RPMI7951 (cell line): ENCODE data around the gene RAG1. TPM values are rescaled to one million over a fixed set of nuclear protein-coding genes. Genes with fewer than 3 reads are reported as not detected.
A peak's percentile ranks its signal among the peaks of the same experiment; 100 is the strongest.
"Not testable (repeated sequence)": the region's sequence is repeated elsewhere in the genome, so short reads cannot be mapped to it uniquely, and the experiment has no call there.

Source experiments
- DNase-seq: peaks from one replicate; pipeline ENCODE4 v3.0.0-alpha.2; 2012; ENCODE audit warnings: low read depth
- total RNA-seq: library from RNA; depleted of rRNA; stranded (reverse); fragments of >200 nt; shearing (Covaris generic); gene quantifications from 2 replicates; pipeline ENCODE4 v1.2.3, GENCODE V29; 2014; rRNA removed

RAG1 gene
- total RNA-seq = 0.48 and 0.68 TPM in 2 replicates

- DNase-seq = no peak
Measured at GRCh38 chr11:36567694-36568093, at the start of gene RAG1. Gene RAG1, plus strand, starts transcription at chr11:36568007. Its CDS starts 5,298 bp downstream, at chr11:36573305.

- no peak for DNase-seq
Measured at GRCh38 chr11:36530840-36531239, 37.0 kb upstream of the RAG1 start.

GRCh38 chr11:36532941-36533601 lies 34.7 kb upstream of the RAG1 start:
- no peak for DNase-seq

GRCh38 chr11:36534276-36534840 lies 33.4 kb upstream of the RAG1 start:
- DNase-seq = no peak

GRCh38 chr11:36540998-36541397 lies 26.8 kb upstream of the RAG1 start:
- peak; percentile 52 for DNase-seq

GRCh38 chr11:36550385-36551115 lies 17.3 kb upstream of the RAG1 start:
- no peak for DNase-seq

- not testable (repeated sequence) for DNase-seq
Measured at GRCh38 chr11:36557390-36557789, 10.4 kb upstream of the RAG1 start.

GRCh38 chr11:36557991-36558390 lies 9.8 kb upstream of the RAG1 start:
- DNase-seq = no peak

GRCh38 chr11:36558571-36559413 lies 9.0 kb upstream of the RAG1 start:
- peak; percentile 7 for DNase-seq

GRCh38 chr11:36564376-36565030 lies 3.3 kb upstream of the RAG1 start:
- peak; percentile 46 for DNase-seq

GRCh38 chr11:36565031-36565610 lies 2.7 kb upstream of the RAG1 start:
- no peak for DNase-seq

- peak; percentile 13 for DNase-seq
Measured at GRCh38 chr11:36566407-36567053, 1.3 kb upstream of the RAG1 start.

- DNase-seq = no peak
Measured at GRCh38 chr11:36569095-36569494, 1.3 kb downstream of the RAG1 start.

- DNase-seq = no peak
Measured at GRCh38 chr11:36574486-36574885, 6.7 kb downstream of the RAG1 start.

GRCh38 chr11:36577373-36577772 lies 9.6 kb downstream of the RAG1 start:
- DNase-seq = no peak

GRCh38 chr11:36577859-36578258 lies 10.1 kb downstream of the RAG1 start:
- peak; percentile 5 for DNase-seq

- no peak for DNase-seq
Measured at GRCh38 chr11:36578458-36578857, 10.7 kb downstream of the RAG1 start.

- DNase-seq = no peak
Measured at GRCh38 chr11:36581536-36581935, 13.7 kb downstream of the RAG1 start.

- no peak for DNase-seq
Measured at GRCh38 chr11:36583667-36584066, 15.9 kb downstream of the RAG1 start.

GRCh38 chr11:36586543-36586942 lies 18.7 kb downstream of the RAG1 start:
- no peak for DNase-seq

GRCh38 chr11:36588099-36588498 lies 20.3 kb downstream of the RAG1 start:
- no peak for DNase-seq
